ENCODE data around the gene BCKDHB.
"Not testable (repeated sequence)": the region's sequence is repeated elsewhere in the genome, so short reads cannot be mapped to it uniquely, and the experiment has no call there.

Gene BCKDHB

DNA sequence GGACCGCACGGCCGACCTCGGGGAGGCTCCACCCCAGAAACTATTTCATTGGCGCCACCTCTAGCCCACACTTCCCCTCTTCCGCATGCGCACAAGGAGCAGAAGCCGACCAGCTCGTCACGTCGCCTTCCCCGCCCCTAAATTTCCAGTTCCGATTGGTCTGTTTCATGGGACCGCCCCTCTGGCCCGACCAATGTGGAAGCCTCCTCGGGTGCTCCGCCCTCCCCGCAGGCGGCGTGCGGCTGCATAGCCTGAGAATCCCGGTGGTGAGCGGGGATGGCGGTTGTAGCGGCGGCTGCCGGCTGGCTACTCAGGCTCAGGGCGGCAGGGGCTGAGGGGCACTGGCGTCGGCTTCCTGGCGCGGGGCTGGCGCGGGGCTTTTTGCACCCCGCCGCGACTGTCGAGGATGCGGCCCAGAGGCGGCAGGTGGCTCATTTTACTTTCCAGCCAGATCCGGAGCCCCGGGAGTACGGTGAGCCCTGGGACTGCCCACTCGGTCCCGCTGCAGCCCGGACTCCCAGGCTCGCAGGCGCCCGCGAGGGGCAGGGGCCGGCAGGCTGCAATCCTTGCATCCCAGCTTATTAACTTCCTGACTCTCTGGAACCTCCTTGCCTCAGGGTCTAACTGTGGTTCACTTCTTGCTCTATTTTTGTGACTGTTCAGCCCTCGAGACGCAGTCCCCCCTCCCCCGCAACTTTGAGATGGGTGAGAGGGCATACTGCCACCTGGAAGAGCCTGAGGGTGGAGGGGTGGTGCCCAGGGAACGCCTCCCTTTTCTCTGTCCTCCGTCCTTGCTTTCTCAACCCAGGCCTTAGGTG, at the start of gene BCKDHB:
BCKDHB (plus strand) TSS at position 254 of the 818 bp plus-strand sequence; CDS start at position 277, 23 bp downstream.
- DNase-seq: peak; percentile 98

DNA sequence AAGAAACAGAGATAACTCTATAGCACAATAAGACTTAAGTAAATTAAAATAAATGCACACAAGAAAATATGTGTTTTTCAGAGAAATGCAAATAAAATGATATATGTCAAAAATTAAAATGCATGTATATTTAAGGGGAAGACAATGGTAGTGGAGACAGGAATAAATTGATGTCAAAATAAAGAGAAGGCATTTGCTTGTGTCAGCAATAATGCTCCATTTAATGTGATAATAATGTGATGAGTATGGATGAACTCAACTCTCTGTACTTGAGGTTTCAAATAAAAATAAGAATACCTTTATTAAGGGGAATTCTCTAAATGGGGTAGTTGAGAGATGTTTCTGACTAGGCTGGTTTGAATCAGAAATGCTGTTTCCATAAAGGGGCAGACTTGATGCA, 45.7 kb upstream of the BCKDHB start:
- no peak for DNase-seq

DNA sequence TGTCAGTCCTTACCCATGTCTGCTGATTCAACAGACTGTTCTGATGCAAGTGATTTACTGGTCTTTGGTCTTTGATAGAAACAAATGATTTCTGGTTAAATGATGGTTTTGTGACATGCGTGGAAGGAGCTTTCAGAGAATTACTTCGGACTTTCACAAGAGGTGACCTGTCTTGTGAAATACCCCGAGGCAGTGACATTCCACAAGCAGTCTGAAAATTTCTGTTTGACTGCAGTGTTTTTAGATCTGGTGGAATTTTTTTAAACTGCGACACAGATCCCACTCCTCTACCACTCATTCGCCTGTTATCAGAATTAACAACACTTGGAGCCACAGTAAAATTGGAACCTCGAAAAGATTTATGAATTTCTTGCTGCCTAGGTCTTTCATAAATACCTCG, 38.3 kb upstream of the BCKDHB start:
- DNase-seq: not testable (repeated sequence)

DNA sequence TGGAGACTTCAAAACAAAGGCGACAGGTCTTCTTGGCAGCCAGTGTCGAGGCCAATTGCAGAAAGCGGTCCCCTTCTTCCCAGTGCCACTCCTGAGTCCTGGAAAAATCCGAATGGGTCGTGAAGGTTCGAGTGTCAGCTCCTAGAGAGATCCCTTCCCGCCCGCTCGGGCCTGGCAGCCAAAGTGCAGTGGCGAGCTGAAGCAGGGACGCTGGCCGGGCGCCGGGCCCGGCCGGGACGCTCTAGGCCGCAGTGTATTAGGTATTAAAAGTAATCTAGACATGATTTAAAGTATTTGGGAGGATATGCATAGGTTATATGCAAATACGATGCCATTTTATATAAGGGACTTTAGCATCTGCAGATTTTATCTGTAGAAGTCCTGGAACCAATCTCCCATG, 36.0 kb upstream of the BCKDHB start:
- not testable (repeated sequence) for DNase-seq

DNA sequence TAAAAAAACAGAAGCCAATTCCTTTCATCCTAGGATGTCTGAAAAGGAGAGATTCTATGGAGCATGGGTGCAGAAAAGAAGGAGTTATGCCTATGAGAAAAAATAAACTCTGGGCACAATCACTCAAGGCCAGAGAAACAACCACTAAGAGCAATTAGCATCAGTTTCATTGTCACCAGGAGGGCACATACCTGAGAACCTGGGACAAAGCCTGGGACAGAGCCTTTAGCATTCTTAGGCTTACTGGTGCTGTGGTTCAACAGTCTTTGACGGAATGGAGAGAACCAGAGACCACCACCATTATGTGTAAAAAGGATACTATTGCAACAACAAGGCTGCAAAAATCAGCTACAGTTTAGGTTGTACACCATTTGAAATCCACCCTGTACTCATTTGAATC, 29.4 kb upstream of the BCKDHB start:
- DNase-seq: no peak

DNA sequence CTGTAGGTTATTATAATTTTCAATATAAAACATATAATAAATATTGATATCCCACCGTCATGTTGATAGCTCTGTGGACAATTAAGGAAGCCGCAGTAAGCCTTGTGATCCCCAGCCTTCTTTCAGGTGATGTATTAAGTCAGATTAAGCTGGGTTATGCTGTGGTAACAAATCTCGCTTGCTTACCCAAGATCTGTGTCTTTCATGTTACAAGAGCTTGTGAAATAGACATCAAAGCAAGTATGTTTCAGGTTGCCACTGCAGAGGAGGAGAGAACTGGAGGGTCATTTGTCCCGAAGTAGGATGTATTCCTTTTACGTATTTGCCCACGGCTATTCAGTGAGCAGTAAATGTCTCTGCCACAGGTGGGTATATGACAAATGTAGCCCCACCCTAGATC, 17.8 kb upstream of the BCKDHB start:
- no peak for DNase-seq

DNA sequence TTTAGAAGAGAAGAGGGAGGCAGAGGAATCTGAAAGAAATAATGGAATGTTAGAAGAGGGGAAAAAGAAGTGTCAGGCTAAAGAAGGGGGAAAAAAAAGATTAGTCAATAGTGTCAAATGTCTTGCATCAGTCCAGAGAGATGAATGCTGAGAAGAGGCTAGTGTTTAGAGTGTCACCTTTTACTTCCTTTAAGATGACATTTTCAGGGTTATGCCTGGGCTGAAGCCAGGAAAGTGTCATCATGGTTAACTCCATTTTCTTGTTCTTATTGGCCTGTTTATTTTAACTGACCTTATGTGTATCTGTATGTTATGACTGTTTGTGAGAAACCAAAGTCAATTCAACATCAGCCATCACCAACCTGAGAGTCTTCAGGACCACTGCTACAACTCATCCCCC, 15.0 kb upstream of the BCKDHB start:
- no peak for DNase-seq

DNA sequence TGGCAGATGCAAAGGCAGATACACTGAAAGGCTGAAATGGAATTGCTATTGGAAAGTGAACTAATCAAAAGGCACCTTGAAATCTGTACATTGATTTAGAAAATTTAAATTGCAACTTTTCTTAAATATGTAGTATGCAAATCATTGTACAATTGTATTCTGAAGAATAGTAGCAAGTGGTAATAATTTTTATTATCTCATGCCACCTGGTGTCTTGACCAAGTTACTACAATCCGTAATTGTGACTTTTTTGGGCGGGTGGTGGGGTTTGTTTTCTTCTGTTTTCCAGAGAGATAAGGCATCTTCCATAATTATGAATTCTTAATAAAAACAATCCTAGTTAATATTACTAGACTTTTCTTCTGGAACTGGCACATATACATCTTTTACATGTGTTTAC, 12.5 kb upstream of the BCKDHB start:
- peak; percentile 24 for DNase-seq

DNA sequence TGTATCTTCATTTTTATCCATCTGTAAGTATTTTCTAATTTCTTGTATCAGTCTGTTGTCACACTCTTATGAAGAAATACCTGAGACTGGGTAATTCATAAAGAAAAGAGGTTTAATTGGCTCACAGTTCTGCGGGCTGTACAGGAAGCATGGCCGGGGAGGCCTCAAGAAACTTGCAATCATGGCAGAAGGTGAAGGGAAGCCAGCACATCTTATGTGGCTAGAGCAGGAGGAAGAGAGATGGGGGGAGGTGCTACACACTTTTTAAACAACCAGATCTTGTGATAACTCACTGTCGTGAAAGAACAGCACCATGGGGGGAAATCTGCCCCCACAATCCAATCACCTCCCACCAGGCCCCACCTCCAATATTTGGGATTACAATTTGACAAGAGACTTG, 10.9 kb upstream of the BCKDHB start:
- DNase-seq: no peak

DNA sequence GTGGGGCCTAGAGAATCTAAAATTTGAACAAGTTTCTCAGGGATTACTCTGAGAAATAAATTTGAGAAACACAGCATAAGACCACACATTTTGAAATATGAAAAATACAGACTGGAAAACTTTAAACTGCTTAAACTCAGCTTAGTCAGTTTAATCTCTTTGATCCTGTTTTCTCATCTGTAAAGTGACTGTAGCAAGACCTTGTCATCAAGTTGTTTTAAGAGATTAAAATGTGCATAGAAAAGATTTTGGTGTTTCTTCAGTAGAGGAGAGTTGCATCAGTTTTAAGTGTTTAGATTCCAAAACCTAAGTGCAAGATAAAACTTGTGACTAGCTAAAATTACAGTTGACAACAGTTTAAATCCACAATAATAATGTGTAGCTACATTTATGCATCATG, 8.1 kb upstream of the BCKDHB start:
- no peak for DNase-seq

DNA sequence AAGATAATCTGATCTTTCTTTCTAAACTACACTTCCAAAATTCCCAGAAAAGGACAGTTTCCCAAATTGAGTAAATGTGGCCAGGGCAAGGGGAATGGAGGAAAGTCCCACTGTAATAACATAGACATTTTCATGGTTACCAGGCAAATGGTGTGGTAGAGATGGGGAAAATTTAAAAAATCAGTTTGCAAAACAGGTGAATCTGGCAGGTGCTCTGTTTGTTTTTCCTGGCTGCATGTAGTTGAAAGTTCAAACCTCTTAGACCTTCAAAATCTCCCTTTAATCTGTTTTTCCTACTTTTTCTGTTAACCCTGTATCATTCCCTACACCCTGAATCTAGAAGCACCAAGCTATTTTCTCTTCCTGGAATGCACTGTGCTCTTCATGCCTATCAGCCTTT, 2.0 kb upstream of the BCKDHB start:
- DNase-seq: no peak

DNA sequence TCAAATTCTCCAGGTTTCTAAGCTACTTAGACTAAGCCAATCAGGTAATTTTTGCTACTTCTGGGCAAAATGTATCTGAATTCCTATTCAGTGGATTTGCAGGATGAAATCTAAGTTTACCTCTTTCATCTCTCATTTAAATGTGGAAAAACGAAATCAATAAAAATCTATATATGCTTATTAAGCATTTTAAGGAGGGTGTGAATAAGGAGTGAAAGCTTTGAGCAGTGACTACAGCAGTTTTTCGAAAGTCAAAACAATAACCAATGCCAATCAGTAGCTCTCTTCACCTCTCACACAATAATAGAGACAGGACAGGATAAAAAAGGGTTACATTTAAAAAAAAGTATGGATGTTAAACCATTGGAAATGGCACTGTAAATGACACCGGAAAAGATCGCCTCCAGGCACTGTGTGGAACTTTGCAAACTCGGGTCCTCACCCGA, 476 bp upstream of the BCKDHB start:
- DNase-seq: no peak

DNA sequence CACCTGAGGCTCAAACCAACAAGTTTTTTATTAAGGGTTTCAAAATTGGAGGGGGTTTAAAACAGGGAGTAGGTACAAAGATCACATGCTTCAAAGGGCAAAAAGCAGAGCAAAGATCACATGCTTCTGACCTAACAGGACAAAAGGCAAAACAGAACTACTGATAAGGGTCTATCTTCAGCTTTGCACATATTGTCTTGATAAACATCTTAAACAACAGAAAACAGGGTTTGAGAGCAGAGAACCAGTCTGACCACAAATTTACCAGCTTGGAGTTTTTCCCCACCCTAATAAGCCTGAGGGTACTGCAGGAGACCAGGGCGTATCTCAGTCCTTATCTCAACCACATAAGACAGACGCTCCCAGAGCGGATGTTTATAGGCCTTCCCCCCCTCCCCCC, 16.1 kb downstream of the BCKDHB start:
- not testable (repeated sequence) for DNase-seq

DNA sequence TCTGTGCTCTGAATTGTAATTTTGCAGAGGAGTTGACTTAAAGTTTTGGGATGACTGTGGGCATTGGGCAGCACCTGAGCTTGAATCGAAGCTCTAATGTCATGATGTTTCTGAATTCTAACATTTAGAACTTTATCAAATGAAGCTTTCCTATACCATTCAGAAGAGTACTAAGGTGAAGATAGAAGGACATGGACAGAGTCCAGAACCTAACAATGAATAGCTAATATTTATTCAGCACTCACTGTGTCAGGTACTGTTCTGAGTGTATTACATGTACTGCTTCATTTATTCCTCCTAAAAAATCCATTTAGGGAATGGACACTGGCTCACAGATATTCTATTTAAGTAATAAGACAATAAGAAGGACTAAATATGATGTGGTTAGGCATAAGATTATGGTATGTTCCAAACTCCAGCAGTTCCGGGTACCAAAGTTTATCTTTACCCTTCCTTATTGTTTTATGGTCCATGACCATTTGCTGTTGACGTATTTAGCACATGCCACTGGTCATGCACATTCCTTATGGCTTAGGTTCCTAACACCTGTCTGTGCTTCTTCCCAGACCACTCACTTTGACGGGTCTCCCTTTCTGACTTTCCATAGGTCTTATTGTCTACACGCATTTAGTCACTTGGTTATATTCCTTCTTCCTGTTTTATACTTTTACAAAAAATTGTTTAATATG, 20.3 kb downstream of the BCKDHB start:
- no peak for DNase-seq

DNA sequence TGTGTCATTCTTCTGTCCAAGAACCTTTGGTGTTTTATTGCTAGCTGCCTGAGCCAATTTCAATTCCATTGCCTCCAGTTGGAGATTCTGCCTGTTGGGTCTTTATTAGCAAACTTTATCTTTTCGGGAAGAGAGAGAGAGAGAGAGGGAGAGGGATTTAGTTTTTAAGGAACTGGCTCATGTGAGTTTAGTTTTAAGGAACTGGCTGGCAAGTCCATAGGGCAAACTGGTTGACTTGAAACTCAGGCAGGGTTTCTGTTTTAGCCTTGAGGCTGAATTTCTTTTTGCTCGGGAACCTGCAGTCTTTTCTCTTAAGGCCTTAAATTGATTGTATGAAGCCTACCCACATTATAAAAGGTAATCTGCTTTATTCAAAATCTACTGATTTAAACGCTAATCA, 23.0 kb downstream of the BCKDHB start:
- DNase-seq: no peak

DNA sequence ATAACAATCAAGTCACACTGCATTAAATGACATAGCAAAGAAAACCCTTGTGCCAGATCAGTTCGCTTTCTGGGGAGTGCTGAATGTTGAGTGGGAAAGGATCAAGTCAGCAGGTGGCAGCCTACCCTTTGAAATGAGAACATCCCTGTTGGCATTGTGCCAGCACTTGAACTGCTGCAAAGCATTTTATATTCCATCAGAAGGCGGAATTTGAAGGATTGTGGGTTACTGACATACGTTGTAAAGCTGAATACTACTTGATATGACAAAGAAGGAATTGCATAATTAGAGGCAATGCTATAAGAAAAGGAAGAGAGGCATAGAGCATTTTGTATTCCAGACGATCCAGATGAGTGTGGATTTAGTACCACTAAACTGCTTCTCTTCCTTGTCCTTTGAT, 26.5 kb downstream of the BCKDHB start:
- peak; percentile 68 for DNase-seq

DNA sequence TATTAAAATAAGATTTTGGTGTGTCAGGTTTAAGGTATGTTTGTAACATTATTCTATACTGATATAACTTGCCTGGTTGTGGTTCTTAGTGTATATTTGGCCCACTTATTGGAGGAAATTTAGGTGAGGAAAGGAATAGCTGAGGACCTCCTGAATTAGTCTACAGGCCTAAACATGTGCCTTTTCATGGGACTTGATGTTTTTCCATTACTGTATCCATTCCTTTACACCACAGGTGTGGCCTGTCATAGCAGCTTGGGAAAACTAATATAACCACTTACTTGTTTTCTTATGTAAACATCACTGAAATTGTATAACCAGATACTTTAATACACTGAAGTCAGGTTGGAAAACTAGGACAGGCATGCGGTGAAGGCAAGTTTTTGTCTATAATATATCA, 27.6 kb downstream of the BCKDHB start:
- no peak for DNase-seq

DNA sequence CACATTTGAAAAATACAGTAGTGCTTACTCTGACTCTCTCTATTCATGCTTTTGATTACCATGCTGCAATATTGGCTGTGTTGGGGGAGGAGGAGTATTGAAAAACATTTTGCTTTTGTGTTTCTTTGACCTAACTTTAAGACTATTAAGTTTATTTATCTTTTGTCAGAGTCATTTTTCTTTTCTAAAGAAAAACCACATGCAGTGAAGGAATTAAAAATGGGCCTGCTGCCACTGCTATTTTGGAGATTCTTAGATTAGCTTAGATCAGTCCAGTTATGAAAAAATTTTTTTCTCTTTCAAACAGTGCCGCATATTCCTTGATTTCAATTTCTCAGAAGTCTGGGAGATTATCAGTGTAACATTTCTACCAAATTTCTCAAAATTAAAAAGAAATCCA, 36.1 kb downstream of the BCKDHB start:
- no peak for DNase-seq

DNA sequence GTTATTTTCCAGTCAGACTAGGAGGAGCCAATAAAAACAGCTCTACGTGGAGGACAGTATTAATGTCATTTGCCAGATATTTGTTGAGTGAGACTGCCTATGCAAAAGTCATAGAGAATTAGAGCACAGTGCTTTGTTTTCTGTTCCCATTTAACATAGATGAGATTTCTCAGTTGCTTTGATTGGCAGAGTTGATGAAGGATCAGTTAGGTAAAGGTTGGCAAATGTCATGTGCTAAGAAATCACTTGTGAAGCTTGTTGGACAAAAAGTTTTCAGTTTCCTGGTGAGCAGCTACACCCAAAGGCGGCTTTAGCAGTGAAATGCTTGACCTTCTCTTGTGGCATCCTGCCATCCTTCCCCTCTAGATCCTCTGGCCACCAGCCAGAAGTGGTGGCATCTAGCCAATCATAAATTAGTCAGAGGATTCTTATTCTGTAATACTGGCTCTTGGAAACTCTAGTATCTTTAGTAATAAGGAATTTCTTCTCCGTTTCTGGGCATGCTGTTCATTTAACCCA, 37.0 kb downstream of the BCKDHB start:
- DNase-seq: no peak

DNA sequence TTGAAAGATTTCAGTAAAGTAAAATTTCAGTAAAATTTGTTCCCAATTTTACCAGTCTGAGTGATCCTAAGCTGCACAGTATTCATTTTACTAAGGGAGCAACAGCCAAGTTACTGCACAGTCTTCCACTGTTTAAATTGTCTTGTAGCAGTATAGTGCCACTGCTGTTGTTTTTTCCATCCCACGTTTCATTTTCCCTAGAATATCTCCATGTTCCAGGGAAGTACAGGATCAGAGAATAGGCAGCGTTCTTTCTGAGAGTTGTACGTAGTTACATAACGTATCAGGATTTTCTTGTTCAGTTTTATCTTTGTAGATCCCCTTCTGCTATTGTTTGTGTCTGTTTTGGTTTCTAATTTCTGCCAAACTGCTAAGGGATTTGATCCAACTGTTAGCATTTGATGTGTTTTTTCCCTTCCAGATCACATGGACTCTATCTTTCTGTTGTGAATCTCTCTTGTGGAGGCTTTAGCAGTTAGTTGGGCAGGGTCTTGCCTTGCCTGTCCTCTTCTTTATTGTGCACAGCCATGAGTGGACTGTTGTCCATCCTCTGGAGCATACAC, 38.4 kb downstream of the BCKDHB start:
- DNase-seq: no peak

DNA sequence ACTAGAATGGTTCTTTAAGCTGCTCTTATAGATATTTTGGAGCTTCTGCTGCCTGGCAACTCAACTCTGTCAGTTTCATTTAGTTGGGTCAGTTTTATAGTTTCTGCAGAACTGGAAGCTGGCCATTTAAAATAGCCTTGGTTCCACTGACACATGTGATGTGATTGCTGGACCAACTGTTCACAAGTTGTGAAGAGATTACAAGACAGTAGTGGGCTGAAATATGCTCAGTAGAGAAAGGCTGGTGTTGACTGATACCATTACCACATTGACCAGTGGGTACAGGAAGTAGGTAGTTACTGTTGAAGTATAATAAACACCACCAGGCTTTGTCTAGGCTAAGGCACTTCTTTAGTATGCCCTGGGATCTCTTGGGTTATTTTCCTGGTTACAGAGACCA, 39.0 kb downstream of the BCKDHB start:
- no peak for DNase-seq

DNA sequence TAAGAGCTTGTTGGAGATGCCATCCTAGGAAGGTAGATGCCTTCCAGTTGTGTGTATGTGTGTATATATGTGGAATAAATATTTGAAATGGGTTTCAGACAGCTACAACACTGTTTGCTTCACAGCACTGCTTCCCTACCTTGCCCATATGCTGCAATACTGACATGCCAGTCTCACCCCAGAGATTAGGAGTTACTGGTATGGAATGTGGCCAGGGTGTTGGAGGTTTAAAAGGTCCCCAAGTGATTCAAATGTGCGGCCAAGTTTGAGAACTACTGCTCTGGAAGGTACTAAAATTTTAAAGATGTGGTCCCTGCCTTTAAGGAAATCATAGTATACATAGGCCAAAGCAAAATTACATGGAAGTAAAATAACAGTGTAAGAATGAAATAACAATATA, 39.5 kb downstream of the BCKDHB start:
- no peak for DNase-seq

DNA sequence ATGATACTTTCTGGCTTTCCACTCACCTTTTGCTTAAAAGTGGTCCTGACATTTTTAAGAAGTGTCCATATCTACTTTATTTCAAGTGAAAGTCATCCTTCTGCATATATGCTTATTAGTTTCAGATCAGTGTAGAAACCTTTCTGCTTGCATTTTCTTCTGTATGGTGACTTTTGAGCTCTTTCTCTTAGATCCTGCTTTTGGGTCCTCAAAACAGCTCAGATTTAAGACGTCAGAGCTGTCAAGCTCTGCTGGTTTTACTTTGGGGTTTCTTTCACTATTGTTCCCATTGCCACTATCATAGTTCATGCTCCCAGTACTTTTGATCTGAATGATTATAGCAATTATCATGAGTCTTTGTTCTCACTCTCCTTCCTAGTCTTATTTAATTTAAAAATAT, 41.7 kb downstream of the BCKDHB start:
- DNase-seq: no peak

DNA sequence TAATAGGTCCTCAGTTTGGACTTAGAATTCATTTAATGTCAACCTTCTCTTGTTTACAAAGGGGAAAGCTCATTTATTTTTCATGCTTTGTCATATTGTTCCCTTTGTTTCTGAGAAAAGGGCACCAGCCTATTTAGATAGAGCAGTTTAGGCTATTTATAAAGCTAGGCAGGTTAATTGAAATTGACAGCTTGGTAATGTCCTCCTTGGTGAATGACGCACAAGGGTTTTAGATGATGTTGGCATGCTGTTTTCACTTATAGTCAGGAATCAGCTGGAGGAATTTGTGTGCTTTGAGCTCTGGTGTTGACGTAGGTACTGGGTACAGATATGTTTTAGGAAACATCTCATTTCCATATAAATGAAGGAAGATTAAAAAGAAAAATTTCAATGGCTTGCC, 45.2 kb downstream of the BCKDHB start:
- DNase-seq: peak; percentile 10

All from retina (tissue), 1 donor.